D721Med (cell line): ENCODE measurements around the gene MYL1.

ENCODE experiments used
- DNase-seq: peaks from one replicate; pipeline ENCODE4 v3.0.0; 2011; ENCODE audit warnings: low spot score; ENCODE audit not compliant: insufficient read length
- FAIRE-seq: peaks from 2 replicates; lab custom pipeline; 2011; peaks lifted over from hg19 to GRCh38; lab: Jason Lieb, UNC
- CTCF ChIP-seq: IDR thresholded peaks from 2 replicates; pipeline ENCODE4 v1.5.1; 2012; ENCODE audit warnings: mild to moderate bottlenecking, control low read depth; ENCODE audit not compliant: insufficient read depth; ENCODE audit errors: missing control alignments

MYL1 gene

GRCh38 chr2:210302326-210302725 is 12.6 kb downstream of the MYL1 start:
- FAIRE-seq (no peak), DNase-seq (no peak)
- no peak for TF ChIP-seq CTCF

GRCh38 chr2:210299866-210300373 is 15.1 kb downstream of the MYL1 start:
- FAIRE-seq: no peak
- TF ChIP-seq CTCF: no peak
- no peak for DNase-seq

GRCh38 chr2:210288408-210288807 is 26.6 kb downstream of the MYL1 start:
- no peak for FAIRE-seq
- no peak for DNase-seq
- TF ChIP-seq CTCF: no peak

GRCh38 chr2:210287301-210287700 is 27.7 kb downstream of the MYL1 start:
- TF ChIP-seq CTCF: no peak
- DNase-seq (no peak), FAIRE-seq (no peak)

- no peak for TF ChIP-seq CTCF
- DNase-seq (no peak), FAIRE-seq (no peak)
Measured at GRCh38 chr2:210286123-210286680, 28.8 kb downstream of the MYL1 start.

GRCh38 chr2:210277133-210277532 is 37.8 kb downstream of the MYL1 start:
- FAIRE-seq (no peak), DNase-seq (no peak)
- TF ChIP-seq CTCF: no peak

GRCh38 chr2:210271300-210271699 is 43.7 kb downstream of the MYL1 start:
- TF ChIP-seq CTCF: no peak
- FAIRE-seq (no peak), DNase-seq (no peak)
